Vagina (tissue), 2 donors: Measurements from ENCODE around the gene SHCBP1L. TPM values are rescaled to one million over a fixed set of nuclear protein-coding genes. Genes with fewer than 3 reads are reported as not detected.
"Not testable (repeated sequence)": the region's sequence is repeated elsewhere in the genome, so short reads cannot be mapped to it uniquely, and the experiment has no call there.

Source experiments
- DNase-seq, 2 donors: peaks; one replicate each; pipeline ENCODE4 v3.0.0-alpha.2; 2017; ENCODE audit errors: extremely low spot score in 2 of 2
- H3K27ac ChIP-seq: fragments of 200-600 bp; sonication (generic); one replicate; pipeline ENCODE4 v1.5.1; 2019
- H3K27me3 ChIP-seq: fragments of 200-600 bp; sonication (generic); one replicate; pipeline ENCODE4 v1.5.1; 2019
- H3K36me3 ChIP-seq, 2 donors: fragments of 200-600 bp; sonication (generic); one replicate each; pipeline ENCODE4 v1.5.1; 2017 to 2019
- H3K4me1 ChIP-seq: fragments of 200-600 bp; sonication (generic); one replicate; pipeline ENCODE4 v1.5.1; 2019
- H3K4me3 ChIP-seq, 2 donors: fragments of 200-600 bp; sonication (generic); 1 replicate in 1 of 2; 2 replicates in 1 of 2; pipeline ENCODE4 v1.5.1; 2016 to 2019
- H3K9me3 ChIP-seq: fragments of 200-600 bp; sonication (generic); one replicate; pipeline ENCODE4 v1.5.1; 2019
- CTCF ChIP-seq, 3 experiments: fragments of 450-650 bp in 2 of 3; fragments of 200-600 bp in 1 of 3; sonication (generic) in 1 of 3; IDR thresholded peaks; one replicate each; pipeline ENCODE4 v1.5.1; 2017 to 2019; ENCODE audit warnings: antibody characterized with exemption in 3 of 3, mild to moderate bottlenecking in 2 of 3, moderate library complexity in 2 of 3
- POLR2A ChIP-seq, 2 donors: fragments of 450-650 bp; IDR thresholded peaks; one replicate each; pipeline ENCODE4 v1.6.1; 2017; ENCODE audit warnings: antibody characterized with exemption in 2 of 2, mild to moderate bottlenecking in 2 of 2, moderate library complexity in 2 of 2
- POLR2AphosphoS5 ChIP-seq, 2 donors: sonication (generic); formaldehyde crosslinking; IDR thresholded peaks; one replicate each; pipeline ENCODE4 v1.9.0; 2017; ENCODE audit warnings: antibody characterized with exemption in 2 of 2, mild to moderate bottlenecking in 2 of 2, low read depth in 1 of 2; ENCODE audit not compliant: insufficient read depth in 1 of 2
- intact Hi-C: fragments of 100-400 bp; cut with DNase I; formaldehyde crosslinking; loops from one replicate; pipeline ENCODE4 v1.15.1; 2023
- total RNA-seq: library from RNA; depleted of rRNA; stranded (reverse); fragments of >200 nt; gene quantifications from one replicate; pipeline ENCODE4 v1.2.3, GENCODE V29; 2016

Gene SHCBP1L
- total RNA-seq, 1 donor from 2014 or later, result not detected

GRCh38 chr1:182957902-182958395 lies 5.0 kb upstream of the SHCBP1L start:
- H3K4me3 ChIP-seq, result no peak overlapping the region
- H3K27me3 ChIP-seq, result no peaks in the 10 kb centered on the region
- H3K36me3 ChIP-seq, result no peaks in the 10 kb centered on the region
- H3K4me1 ChIP-seq, result peaks cover 5% of the 10 kb centered on the region
- no peaks in the 10 kb centered on the region for H3K9me3 ChIP-seq
- no peak for DNase-seq
- no peak for TF ChIP-seq CTCF (IDR thresholded peaks at IDR 0.05)
- no peak for TF ChIP-seq POLR2A (IDR thresholded peaks at IDR 0.05)
- TF ChIP-seq POLR2AphosphoS5 (IDR thresholded peaks at IDR 0.05; ENCODE audit: insufficient read depth in 1 of 2, low read depth in 1 of 2), result no peak
- intact Hi-C loops, result no loop called here
- H3K27ac ChIP-seq, result no peak overlapping the region

- Histone ChIP-seq H3K9me3 (no peaks in the 10 kb centered on the region), H3K27me3 (no peaks in the 10 kb centered on the region), H3K4me3 (no peak overlapping the region), H3K27ac (no peak overlapping the region), H3K4me1 (peaks cover 9% of the 10 kb centered on the region), H3K36me3 (no peaks in the 10 kb centered on the region)
- no peak for DNase-seq
- intact Hi-C loops, result no loop called here
- TF ChIP-seq POLR2A (IDR thresholded peaks at IDR 0.05), result no peak
Observed at GRCh38 chr1:182956708-182957365, 3.9 kb upstream of the SHCBP1L start.

- intact Hi-C loops, result no loop called here
- TF ChIP-seq POLR2AphosphoS5 (IDR thresholded peaks at IDR 0.05; ENCODE audit: insufficient read depth in 1 of 2, low read depth in 1 of 2) (no peak), CTCF (IDR thresholded peaks at IDR 0.05) (no peak), POLR2A (IDR thresholded peaks at IDR 0.05) (no peak)
- no peaks in the 10 kb centered on the region for H3K27me3 ChIP-seq
- no peaks in the 10 kb centered on the region for H3K9me3 ChIP-seq
- H3K4me3 ChIP-seq, result no peak overlapping the region
- H3K4me1 ChIP-seq, result peaks cover 9% of the 10 kb centered on the region
- no peak for DNase-seq
- no peaks in the 10 kb centered on the region for H3K36me3 ChIP-seq
- no peak overlapping the region for H3K27ac ChIP-seq
Observed at GRCh38 chr1:182955596-182956588, 2.9 kb upstream of the SHCBP1L start.

- Histone ChIP-seq H3K9me3 (no peaks in the 10 kb centered on the region), H3K27ac (no peak overlapping the region), H3K4me1 (peaks cover 9% of the 10 kb centered on the region), H3K27me3 (no peaks in the 10 kb centered on the region), H3K4me3 (no peak overlapping the region), H3K36me3 (no peaks in the 10 kb centered on the region)
- no peak for DNase-seq
- TF ChIP-seq POLR2AphosphoS5 (IDR thresholded peaks at IDR 0.05; ENCODE audit: insufficient read depth in 1 of 2, low read depth in 1 of 2) (no peak), CTCF (IDR thresholded peaks at IDR 0.05) (no peak), POLR2A (IDR thresholded peaks at IDR 0.05) (no peak)
- intact Hi-C loops, result no loop called here
Observed at GRCh38 chr1:182953826-182954225, 860 bp upstream of the SHCBP1L start.

- H3K36me3 ChIP-seq, DNase-seq, H3K27me3 ChIP-seq, H3K27ac ChIP-seq, intact Hi-C loops, H3K9me3 ChIP-seq, H3K4me1 ChIP-seq, H3K4me3 ChIP-seq: not testable (repeated sequence)
Observed at GRCh38 chr1:182943336-182943735, 9.6 kb downstream of the SHCBP1L start.

- H3K4me3 ChIP-seq, DNase-seq, H3K9me3 ChIP-seq, H3K36me3 ChIP-seq, H3K4me1 ChIP-seq, H3K27ac ChIP-seq, intact Hi-C loops, H3K27me3 ChIP-seq: not testable (repeated sequence)
Observed at GRCh38 chr1:182942145-182942544, 10.8 kb downstream of the SHCBP1L start.
